Stimulated activated CD8-positive, alpha-beta memory T cell treated with anti-CD3 and anti-CD28 coated beads, Interleukin-15, amount 100 ng/mL, for 4 hours (primary cell): ENCODE measurements around the gene CMIP.
A peak's percentile ranks its signal among the peaks of the same experiment; 100 is the strongest.

Source experiments
- DNase-seq, 2 donors: peaks; one replicate each; pipeline ENCODE4 v3.0.0-alpha.2; 2020; ENCODE audit warnings: low read depth in 2 of 2

The CMIP gene

DNA sequence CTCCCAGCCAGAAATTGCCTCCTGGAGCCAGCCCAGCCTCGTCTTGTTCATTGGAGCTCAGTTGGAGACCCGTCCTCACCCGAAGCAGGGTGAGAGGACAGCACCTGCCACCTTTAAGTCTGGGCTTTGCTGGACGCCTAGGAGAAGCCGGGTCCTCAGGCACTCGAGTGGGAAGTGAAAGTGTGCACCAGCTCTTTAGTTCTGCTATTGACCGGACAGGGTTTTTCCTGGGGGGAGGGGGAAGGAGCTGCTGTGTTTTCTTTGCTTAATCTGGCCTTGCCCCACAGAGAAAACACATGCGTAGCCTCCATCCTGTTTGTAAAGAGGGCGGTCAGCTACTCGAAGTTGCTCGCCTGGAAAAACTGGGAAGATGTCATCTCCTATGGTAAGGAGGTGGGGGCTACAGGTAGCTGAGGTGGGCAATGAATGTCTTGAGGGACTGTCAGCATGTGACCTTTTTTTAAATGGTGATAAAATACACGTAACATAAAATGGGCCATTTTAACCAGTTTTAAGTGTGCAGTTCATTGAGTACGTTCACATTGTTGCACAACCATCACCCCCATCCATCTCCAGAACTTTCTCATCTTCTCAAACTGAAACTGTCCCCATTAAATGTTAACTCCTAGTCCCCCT lies 34.4 kb downstream of the CMIP start:
- DNase-seq, result no peak

GRCh38 chr16:81480606-81481206 lies 36.1 kb downstream of the CMIP start:
- DNase-seq, result no peak

GRCh38 chr16:81481207-81481821 lies 36.7 kb downstream of the CMIP start:
- DNase-seq, result no peak

GRCh38 chr16:81482329-81483063 lies 37.9 kb downstream of the CMIP start:
- no peak for DNase-seq

GRCh38 chr16:81483064-81483969 lies 38.7 kb downstream of the CMIP start:
- DNase-seq, result no peak

DNA sequence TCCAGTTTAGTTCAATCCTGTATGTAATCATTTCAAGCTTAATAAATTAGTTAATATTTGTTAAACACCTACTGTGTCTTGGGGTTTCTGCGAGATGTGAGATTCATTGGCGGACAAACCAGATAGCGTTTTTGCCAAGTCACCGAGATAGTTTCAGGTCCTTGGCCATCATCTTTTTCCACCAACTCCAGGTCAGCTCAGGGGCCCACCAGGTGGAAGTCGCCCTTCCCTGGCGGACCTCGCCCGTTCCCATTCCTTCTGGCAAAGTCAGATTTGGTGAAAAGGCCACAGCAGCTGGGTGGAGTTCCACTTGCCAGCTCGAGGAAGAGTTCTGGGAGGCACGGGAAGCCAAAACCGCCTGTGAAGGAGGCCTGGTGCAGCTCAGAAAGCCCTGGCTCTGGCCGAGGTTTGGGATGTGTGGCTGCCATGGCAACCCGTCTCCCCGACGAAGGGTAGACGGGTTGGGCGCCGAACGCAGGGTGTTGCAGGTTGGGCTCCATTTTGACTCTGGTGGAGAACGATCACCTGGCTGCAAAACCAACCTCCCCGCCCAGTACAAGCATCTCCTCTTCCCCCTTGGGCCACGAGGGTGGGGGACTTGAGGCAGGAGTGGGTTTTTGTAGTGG lies 39.5 kb downstream of the CMIP start:
- DNase-seq, result no peak

GRCh38 chr16:81484908-81485624 lies 40.5 kb downstream of the CMIP start:
- no peak for DNase-seq

DNA sequence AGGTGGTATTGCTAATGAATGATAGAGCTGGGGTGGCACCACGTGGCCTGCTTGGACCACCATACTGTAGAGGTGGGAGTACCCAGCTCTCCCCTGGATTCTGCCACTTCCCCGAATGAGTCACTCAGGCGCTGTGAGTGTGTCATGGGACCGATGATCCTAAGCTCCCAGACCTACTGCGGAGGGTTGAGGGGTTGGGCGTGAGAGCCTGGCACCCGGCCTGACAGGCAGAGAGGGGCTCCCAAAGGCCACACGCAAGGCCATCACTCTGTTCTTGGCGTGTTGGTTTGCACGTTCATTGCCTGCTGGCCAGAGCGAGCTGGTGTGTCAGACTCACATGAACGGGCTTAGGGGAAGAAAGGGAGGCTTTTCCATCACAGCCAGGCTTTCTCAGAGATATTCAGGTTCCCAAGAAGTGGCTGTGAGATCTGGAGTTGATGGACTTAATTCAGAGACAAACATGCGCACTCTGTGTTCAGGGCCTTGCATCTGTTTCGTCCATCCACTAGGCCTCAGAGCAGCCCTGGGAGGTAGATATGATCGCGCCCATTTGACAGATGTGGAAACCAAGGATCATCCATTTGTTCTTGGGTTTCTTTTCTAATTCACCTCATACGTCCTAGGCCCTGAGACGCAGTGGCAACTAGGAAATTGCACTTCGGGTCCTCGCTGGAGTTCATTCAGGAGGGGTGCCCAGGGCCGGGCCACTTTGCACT lies 41.4 kb downstream of the CMIP start:
- no peak for DNase-seq

DNA sequence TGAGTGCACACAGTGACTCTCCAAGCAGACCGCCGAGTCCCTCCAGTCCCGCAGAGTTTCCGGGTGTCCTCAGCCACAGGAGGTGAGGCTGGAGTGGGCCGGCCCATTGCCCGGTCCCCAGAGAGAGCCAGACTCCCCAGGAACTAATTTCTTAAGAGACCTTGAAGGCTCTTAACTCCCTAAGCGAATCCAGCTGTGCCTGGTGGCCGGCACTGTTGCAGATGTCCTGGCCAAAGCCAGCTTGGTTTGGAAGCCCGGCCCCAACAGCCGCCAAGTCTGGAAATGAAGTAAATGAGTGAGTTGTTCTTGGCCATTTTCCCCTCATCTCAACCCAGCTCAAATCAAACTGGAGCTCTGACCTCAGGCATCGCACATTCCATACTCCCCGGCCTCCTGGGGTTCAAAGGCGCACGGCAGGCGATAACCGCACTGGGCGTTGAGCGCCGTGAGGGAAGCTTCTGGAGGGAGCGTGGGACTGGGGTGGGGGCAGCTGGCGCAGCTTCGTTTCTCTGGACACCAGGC lies 42.0 kb downstream of the CMIP start:
- DNase-seq, result no peak

- no peak for DNase-seq
These were observed 42.7 kb downstream of the CMIP start for GRCh38 chr16:81487301-81487720.

DNA sequence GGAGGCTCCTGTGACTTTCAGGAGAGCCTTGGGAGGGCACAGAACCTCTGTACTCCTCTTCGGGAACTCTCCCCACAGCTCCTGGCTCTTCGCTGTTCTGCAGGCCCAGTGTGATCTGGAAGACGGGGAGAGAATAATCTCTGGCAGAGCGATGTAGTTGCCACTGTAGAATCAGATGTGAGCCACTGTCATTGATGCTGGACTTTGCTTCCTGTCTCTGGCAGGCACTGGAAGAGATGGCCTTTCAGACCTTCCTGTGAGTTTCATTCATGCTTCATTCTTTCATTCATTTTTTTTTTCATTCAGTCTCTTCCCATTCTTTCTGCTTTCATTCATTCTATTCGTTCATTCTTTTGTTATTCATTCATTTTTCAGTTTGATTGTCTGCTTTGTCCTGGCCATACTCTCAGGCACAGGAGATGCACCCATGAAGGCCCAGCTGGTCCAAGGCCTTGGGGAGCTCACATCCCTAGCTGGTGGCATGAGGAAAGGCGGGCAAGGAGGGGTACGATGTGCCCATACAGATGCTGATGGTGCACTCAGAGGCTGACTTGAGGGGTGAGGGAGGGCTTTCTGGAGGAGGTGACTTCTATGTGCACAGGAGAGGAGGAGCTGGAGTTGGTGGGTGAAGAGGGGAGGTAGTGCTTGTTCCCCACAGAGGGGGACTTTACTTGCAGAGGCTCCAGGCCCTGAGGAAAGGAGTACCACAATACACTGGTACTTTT lies 44.2 kb downstream of the CMIP start:
- DNase-seq, result no peak

DNA sequence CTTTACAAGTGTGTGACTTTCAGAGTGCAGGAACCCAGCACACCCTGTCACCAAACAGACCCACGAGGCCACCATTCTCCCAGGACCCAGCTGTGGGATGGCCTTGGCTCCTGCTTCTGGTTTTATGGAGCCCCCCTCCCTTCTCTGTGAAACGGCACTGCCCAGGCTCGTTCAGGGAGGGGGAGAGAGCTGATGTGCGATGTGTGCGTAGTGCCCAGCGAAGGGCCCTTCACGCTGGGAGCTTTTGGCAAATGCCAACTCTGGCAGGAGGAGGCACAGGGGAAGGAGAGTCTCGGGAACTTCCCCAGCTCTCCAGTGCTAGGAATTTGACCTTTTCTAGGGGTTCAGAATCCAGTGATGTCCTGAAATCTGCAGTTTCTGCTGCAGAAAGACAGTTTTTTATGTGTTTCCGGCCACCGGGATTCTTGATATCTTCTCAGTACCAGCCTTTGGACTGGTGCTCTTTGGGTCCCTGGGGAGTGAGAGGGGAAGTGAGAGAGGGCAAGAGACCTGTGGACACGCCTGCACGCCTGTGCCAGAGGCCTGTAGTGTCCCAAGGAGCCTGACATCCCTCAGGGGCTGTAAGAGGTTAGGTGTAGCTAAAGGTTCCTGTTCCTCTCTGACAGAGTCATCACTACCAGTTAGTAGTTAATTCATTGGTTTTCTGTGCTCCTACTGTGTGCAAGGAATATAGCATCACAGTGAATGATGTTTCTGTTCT lies 45.1 kb downstream of the CMIP start:
- no peak for DNase-seq

- no peak for DNase-seq
These were observed 47.1 kb downstream of the CMIP start for GRCh38 chr16:81491541-81492188.

GRCh38 chr16:81492311-81492761 lies 47.7 kb downstream of the CMIP start:
- DNase-seq, result no peak

- DNase-seq, result no peak
These were observed 48.6 kb downstream of the CMIP start for GRCh38 chr16:81492965-81493754.

DNA sequence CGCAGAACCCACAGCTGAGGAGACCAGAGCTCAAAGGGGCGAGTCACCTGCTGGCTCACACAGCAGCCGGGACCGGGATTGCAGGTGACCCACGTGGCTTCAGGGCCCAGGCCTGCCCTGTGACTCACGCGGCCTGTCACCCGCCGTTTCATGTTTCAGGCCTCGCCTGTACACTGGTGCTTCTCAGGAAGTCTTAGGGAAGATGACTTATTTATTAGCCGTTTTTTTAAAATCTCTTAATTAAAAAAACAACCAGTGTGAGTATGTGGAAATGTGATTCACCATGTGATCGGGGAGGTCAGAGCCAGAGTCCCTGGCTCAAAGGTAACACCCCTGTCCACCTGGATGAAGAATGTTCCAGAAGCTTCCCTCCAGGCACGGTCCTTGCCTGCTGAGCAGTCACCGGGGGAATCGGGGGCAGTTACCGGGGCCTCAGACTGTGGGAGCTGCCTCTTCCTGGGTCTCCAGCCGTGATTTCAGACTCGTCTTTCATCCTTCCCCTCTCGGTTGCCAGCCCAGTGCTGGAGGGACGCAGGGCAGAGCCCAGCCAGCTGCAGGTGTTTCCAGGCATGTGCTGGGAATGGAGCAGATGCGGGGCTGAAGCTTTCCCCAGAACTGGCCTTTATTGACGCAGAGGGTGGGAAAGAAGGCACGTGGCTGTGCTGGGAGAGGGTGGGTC lies 49.3 kb downstream of the CMIP start:
- DNase-seq, result peak in 1 of 2 donors; percentile 27
